ENCODE data around the gene MYZAP.

DNA sequence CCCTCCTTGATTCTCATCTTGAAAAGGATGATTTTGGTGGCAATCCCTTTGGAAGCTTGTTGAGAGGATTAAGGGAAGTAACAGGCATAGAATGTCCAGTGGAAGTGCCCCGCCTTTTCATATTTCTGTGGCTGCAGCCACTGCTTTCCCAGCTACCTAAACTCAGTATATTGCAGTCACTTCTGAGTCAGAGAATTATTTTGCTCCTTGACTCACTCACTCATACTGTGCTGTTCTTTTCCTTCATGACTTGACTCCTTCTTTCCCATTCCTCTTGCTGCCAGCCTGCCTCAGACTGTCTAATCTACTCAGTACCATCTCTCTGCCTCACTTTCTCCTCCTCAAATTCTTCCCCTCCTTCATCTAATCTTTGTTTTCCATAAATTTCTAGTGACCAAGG, 88.3 kb downstream of the MYZAP start:
- TF ChIP-seq SPI1 (IDR thresholded peaks at IDR 0.05; ENCODE audit: low read depth, low read length): no peak
- no peak for TF ChIP-seq POLR2A (IDR thresholded peaks at IDR 0.05; ENCODE audit: low read depth, low read length)
- TF ChIP-seq TAF1 (IDR thresholded peaks at IDR 0.05; ENCODE audit: low read depth, low read length): no peak
- no peak for TF ChIP-seq POLR2AphosphoS5 (IDR thresholded peaks at IDR 0.05; ENCODE audit: low read depth, low read length)
- TF ChIP-seq PAX5 (IDR thresholded peaks at IDR 0.05; ENCODE audit: insufficient read depth, low read length, severe bottlenecking): no peak
- TF ChIP-seq POU2F2 (IDR thresholded peaks at IDR 0.05; ENCODE audit: low read depth, low read length): no peak

All from GM12891 (cell line).